ENCODE results near the gene DYNC1I2. TPM values are rescaled to one million over a fixed set of nuclear protein-coding genes. Genes with fewer than 3 reads are reported as not detected.

The DYNC1I2 gene
- total RNA-seq, 4 donors from 2014 or later = 54.6 to 165 (median 105) TPM

GRCh38 chr2:171675810-171676345 is 11.4 kb upstream of the DYNC1I2 start:
- H3K27ac ChIP-seq = no peak overlapping the region
- no peak overlapping the region for H3K4me3 ChIP-seq
- TF ChIP-seq POLR2A (IDR thresholded peaks at IDR 0.05) (no peak), CTCF (IDR thresholded peaks at IDR 0.05) (no peak)
- no peaks in the 10 kb centered on the region for H3K4me1 ChIP-seq
- H3K36me3 ChIP-seq = no peaks in the 10 kb centered on the region
- intact Hi-C loops (cut with DNase I; ENCODE audit: low total_unique reads) = no loop called here
- no peaks in the 10 kb centered on the region for H3K9me3 ChIP-seq
- no peaks in the 10 kb centered on the region for H3K27me3 ChIP-seq
- DNase-seq = no peak

GRCh38 chr2:171678619-171679018 is 8.7 kb upstream of the DYNC1I2 start:
- intact Hi-C loops (cut with DNase I; ENCODE audit: low total_unique reads) = no loop called here
- H3K4me1 ChIP-seq = no peaks in the 10 kb centered on the region
- H3K27ac ChIP-seq = no peak overlapping the region
- H3K4me3 ChIP-seq = no peak overlapping the region
- no peak for TF ChIP-seq POLR2A (IDR thresholded peaks at IDR 0.05)
- no peak for TF ChIP-seq CTCF (IDR thresholded peaks at IDR 0.05)
- no peaks in the 10 kb centered on the region for H3K36me3 ChIP-seq
- no peak for DNase-seq
- no peaks in the 10 kb centered on the region for H3K27me3 ChIP-seq
- no peaks in the 10 kb centered on the region for H3K9me3 ChIP-seq

GRCh38 chr2:171688129-171688465 is 828 bp downstream of the DYNC1I2 start:
- peak overlapping the region; percentile 85 to 89 for H3K27ac ChIP-seq

GRCh38 chr2:171692331-171692730 is 5.1 kb downstream of the DYNC1I2 start:
- H3K36me3 ChIP-seq = no peaks in the 10 kb centered on the region
- TF ChIP-seq POLR2A (IDR thresholded peaks at IDR 0.05) (no peak), CTCF (IDR thresholded peaks at IDR 0.05) (no peak)
- intact Hi-C loops (cut with DNase I; ENCODE audit: low total_unique reads) = no loop called here

More at GRCh38 chr2:171688129-171688465, 828 bp downstream of the DYNC1I2 start:
- no peak for DNase-seq
- no peaks in the 10 kb centered on the region for H3K36me3 ChIP-seq
- peak overlapping the region; percentile 78 to 86 for H3K4me3 ChIP-seq
- TF ChIP-seq CTCF (IDR thresholded peaks at IDR 0.05) = no peak
- peaks cover 0 to 8% of the 10 kb centered on the region in 2 donors for H3K4me1 ChIP-seq
- no peaks in the 10 kb centered on the region for H3K9me3 ChIP-seq
- H3K27me3 ChIP-seq = no peaks in the 10 kb centered on the region
- intact Hi-C loops (cut with DNase I; ENCODE audit: low total_unique reads) = no loop called here

GRCh38 chr2:171702781-171703556 is 15.7 kb downstream of the DYNC1I2 start:
- no peak for TF ChIP-seq CTCF (IDR thresholded peaks at IDR 0.05)
- no peaks in the 10 kb centered on the region for H3K36me3 ChIP-seq
- intact Hi-C loops (cut with DNase I; ENCODE audit: low total_unique reads) = no loop called here
- H3K27ac ChIP-seq = no peak overlapping the region
- DNase-seq = no peak
- no peaks in the 10 kb centered on the region for H3K9me3 ChIP-seq
- H3K27me3 ChIP-seq = no peaks in the 10 kb centered on the region
- H3K4me1 ChIP-seq = peaks cover 0 to 7% of the 10 kb centered on the region in 2 donors
- H3K4me3 ChIP-seq = no peak overlapping the region

More at GRCh38 chr2:171692331-171692730, 5.1 kb downstream of the DYNC1I2 start:
- Histone ChIP-seq H3K4me1 (peaks cover 0 to 8% of the 10 kb centered on the region in 2 donors), H3K27ac (no peak overlapping the region), H3K27me3 (no peaks in the 10 kb centered on the region), H3K9me3 (no peaks in the 10 kb centered on the region), H3K4me3 (no peak overlapping the region)
- no peak for DNase-seq

All from uterus (tissue), 4 donors.